GM12865 (cell line): ENCODE data around the gene PTPRK.

ENCODE experiments used
- DNase-seq: peaks from one replicate; pipeline ENCODE4 v3.0.0; 2010; ENCODE audit warnings: low read depth
- H3K4me3 ChIP-seq: 2 replicates; pipeline ENCODE4 v1.5.1; 2011; ENCODE audit warnings: mild to moderate bottlenecking, low read depth, low read length, control low read depth
- CTCF ChIP-seq: IDR thresholded peaks from 2 replicates; pipeline ENCODE4 v1.5.1; 2011; ENCODE audit warnings: low read length, control low read depth, low read depth, inconsistent platforms; ENCODE audit not compliant: insufficient read depth; ENCODE audit errors: missing control alignments

PTPRK gene

GRCh38 chr6:128307671-128308070 lies 212.7 kb downstream of the PTPRK start:
- H3K4me3 ChIP-seq: no peak overlapping the region
- TF ChIP-seq CTCF: no peak
- no peak for DNase-seq

- no peak for DNase-seq
- H3K4me3 ChIP-seq: no peak overlapping the region
- TF ChIP-seq CTCF: no peak
Observed at GRCh38 chr6:128305976-128306375, 214.4 kb downstream of the PTPRK start.

- no peak for TF ChIP-seq CTCF
- DNase-seq: no peak
- H3K4me3 ChIP-seq: no peak overlapping the region
Observed at GRCh38 chr6:128305228-128305627, 215.2 kb downstream of the PTPRK start.

GRCh38 chr6:128303870-128304269 lies 216.5 kb downstream of the PTPRK start:
- DNase-seq: no peak
- no peak overlapping the region for H3K4me3 ChIP-seq
- TF ChIP-seq CTCF: no peak

- no peak for DNase-seq
- no peak overlapping the region for H3K4me3 ChIP-seq
- no peak for TF ChIP-seq CTCF
Observed at GRCh38 chr6:128302942-128303341, 217.5 kb downstream of the PTPRK start.

- H3K4me3 ChIP-seq: no peak overlapping the region
- DNase-seq: no peak
- TF ChIP-seq CTCF: no peak
Observed at GRCh38 chr6:128295670-128296069, 224.7 kb downstream of the PTPRK start.

GRCh38 chr6:128290221-128290620 lies 230.2 kb downstream of the PTPRK start:
- H3K4me3 ChIP-seq: no peak overlapping the region
- no peak for DNase-seq
- no peak for TF ChIP-seq CTCF
